HCT116 (cell line): ENCODE measurements around the gene SHISA6.

ENCODE experiments used
- CBX3 ChIP-seq: IDR thresholded peaks from 2 replicates; pipeline ENCODE4 v1.6.1; 2012; ENCODE audit warnings: low read depth
- EZH2 ChIP-seq: fragments of 200-600 bp; sonication (generic); IDR thresholded peaks from 2 replicates; pipeline ENCODE4 v1.6.1; 2017; ENCODE audit warnings: antibody characterized with exemption, mixed run types
- FOSL1 ChIP-seq: IDR thresholded peaks from 2 replicates; pipeline ENCODE4 v1.6.1; 2012; ENCODE audit warnings: low read depth
- RAD21 ChIP-seq: IDR thresholded peaks from 2 replicates; pipeline ENCODE4 v1.6.1; 2012; ENCODE audit warnings: low read depth, mild to moderate bottlenecking
- SIN3A ChIP-seq: IDR thresholded peaks from 2 replicates; pipeline ENCODE4 v1.6.1; 2012; ENCODE audit warnings: low read depth
- SP1 ChIP-seq: IDR thresholded peaks from 2 replicates; pipeline ENCODE4 v1.6.1; 2012; ENCODE audit warnings: low read depth
- ZNF274 ChIP-seq: fragments of 200-500 bp; sonication (Bioruptor generic); IDR thresholded peaks from 2 replicates; pipeline ENCODE4 v1.6.1; 2014; ENCODE audit warnings: mild to moderate bottlenecking, low read depth, low read length, inconsistent platforms
- TF ChIP-seq, protein P1 (sequence below), 3 experiments: fragments of 200-600 bp in 1 of 3; sonication (generic) in 1 of 3; IDR thresholded peaks in 2 of 3; conservative IDR thresholded peaks in 1 of 3; 2 replicates each; pipeline ENCODE4 v1.5.1; 2012 to 2017; ENCODE audit warnings: low read depth in 2 of 3, low read length in 2 of 3, antibody characterized with exemption in 1 of 3, borderline replicate concordance in 1 of 3, control low read depth in 1 of 3, mild to moderate bottlenecking in 1 of 3, mixed read lengths in 1 of 3, mixed run types in 1 of 3, moderate library complexity in 1 of 3; ENCODE audit not compliant: insufficient read depth in 1 of 3
- TF ChIP-seq, protein P2 (sequence below): IDR thresholded peaks from 2 replicates; pipeline ENCODE4 v1.6.1; 2012
- TF ChIP-seq, protein P3 (sequence below): IDR thresholded peaks from 2 replicates; pipeline ENCODE4 v1.6.1; 2012; ENCODE audit warnings: low read depth
- TF ChIP-seq, protein P4 (sequence below): IDR thresholded peaks from 2 replicates; pipeline ENCODE4 v1.6.1; 2011; ENCODE audit warnings: mild to moderate bottlenecking, low read length, moderate library complexity; ENCODE audit not compliant: insufficient replicate concordance; ENCODE audit errors: extremely low read depth

DNA sequence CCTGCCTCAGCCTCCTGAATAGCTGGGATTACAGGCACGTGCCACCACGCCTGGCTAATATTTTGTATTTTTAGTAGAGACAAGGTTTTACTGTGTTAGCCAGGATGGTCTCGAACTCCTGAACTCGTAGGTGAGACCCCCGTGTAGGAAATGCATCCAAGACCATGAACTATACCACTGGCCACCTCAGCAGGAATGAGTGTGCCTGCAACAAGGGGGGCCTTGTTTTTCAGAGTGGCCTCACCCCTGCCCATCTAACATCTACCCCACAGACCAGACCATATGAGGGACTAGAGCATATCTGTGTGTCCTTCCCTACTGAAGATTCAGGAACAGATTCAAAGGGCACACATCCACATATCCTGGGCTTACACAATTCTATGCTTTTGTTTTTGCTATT lies 44.9 kb downstream of the SHISA6 start:
- TF ChIP-seq, protein P1, sequence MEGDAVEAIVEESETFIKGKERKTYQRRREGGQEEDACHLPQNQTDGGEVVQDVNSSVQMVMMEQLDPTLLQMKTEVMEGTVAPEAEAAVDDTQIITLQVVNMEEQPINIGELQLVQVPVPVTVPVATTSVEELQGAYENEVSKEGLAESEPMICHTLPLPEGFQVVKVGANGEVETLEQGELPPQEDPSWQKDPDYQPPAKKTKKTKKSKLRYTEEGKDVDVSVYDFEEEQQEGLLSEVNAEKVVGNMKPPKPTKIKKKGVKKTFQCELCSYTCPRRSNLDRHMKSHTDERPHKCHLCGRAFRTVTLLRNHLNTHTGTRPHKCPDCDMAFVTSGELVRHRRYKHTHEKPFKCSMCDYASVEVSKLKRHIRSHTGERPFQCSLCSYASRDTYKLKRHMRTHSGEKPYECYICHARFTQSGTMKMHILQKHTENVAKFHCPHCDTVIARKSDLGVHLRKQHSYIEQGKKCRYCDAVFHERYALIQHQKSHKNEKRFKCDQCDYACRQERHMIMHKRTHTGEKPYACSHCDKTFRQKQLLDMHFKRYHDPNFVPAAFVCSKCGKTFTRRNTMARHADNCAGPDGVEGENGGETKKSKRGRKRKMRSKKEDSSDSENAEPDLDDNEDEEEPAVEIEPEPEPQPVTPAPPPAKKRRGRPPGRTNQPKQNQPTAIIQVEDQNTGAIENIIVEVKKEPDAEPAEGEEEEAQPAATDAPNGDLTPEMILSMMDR (IDR thresholded peaks at IDR 0.05 in 2 of 3, conservative IDR thresholded peaks at IDR 0.05 in 1 of 3; ENCODE audit: borderline replicate concordance in 1 of 3, insufficient read depth in 1 of 3, low read depth in 2 of 3, low read length in 2 of 3) = no peak
- TF ChIP-seq, protein P2, sequence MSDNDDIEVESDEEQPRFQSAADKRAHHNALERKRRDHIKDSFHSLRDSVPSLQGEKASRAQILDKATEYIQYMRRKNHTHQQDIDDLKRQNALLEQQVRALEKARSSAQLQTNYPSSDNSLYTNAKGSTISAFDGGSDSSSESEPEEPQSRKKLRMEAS = no peak
- TF ChIP-seq ZNF274 (no peak), EZH2 (no peak), CBX3 (no peak), RAD21 (no peak), FOSL1 (no peak), SP1 (no peak), SIN3A (no peak)
- TF ChIP-seq, protein P3, sequence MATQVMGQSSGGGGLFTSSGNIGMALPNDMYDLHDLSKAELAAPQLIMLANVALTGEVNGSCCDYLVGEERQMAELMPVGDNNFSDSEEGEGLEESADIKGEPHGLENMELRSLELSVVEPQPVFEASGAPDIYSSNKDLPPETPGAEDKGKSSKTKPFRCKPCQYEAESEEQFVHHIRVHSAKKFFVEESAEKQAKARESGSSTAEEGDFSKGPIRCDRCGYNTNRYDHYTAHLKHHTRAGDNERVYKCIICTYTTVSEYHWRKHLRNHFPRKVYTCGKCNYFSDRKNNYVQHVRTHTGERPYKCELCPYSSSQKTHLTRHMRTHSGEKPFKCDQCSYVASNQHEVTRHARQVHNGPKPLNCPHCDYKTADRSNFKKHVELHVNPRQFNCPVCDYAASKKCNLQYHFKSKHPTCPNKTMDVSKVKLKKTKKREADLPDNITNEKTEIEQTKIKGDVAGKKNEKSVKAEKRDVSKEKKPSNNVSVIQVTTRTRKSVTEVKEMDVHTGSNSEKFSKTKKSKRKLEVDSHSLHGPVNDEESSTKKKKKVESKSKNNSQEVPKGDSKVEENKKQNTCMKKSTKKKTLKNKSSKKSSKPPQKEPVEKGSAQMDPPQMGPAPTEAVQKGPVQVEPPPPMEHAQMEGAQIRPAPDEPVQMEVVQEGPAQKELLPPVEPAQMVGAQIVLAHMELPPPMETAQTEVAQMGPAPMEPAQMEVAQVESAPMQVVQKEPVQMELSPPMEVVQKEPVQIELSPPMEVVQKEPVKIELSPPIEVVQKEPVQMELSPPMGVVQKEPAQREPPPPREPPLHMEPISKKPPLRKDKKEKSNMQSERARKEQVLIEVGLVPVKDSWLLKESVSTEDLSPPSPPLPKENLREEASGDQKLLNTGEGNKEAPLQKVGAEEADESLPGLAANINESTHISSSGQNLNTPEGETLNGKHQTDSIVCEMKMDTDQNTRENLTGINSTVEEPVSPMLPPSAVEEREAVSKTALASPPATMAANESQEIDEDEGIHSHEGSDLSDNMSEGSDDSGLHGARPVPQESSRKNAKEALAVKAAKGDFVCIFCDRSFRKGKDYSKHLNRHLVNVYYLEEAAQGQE = no peak
- TF ChIP-seq, protein P4, sequence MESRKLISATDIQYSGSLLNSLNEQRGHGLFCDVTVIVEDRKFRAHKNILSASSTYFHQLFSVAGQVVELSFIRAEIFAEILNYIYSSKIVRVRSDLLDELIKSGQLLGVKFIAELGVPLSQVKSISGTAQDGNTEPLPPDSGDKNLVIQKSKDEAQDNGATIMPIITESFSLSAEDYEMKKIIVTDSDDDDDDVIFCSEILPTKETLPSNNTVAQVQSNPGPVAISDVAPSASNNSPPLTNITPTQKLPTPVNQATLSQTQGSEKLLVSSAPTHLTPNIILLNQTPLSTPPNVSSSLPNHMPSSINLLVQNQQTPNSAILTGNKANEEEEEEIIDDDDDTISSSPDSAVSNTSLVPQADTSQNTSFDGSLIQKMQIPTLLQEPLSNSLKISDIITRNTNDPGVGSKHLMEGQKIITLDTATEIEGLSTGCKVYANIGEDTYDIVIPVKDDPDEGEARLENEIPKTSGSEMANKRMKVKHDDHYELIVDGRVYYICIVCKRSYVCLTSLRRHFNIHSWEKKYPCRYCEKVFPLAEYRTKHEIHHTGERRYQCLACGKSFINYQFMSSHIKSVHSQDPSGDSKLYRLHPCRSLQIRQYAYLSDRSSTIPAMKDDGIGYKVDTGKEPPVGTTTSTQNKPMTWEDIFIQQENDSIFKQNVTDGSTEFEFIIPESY = no peak
